Measurements from ENCODE around the gene FRY. TPM values are rescaled to one million over a fixed set of nuclear protein-coding genes. Genes with fewer than 3 reads are reported as not detected.

Gene FRY
- total RNA-seq, 3 donors from 2014 or later = 9.2 to 38.5 (median 10.5) TPM

DNA sequence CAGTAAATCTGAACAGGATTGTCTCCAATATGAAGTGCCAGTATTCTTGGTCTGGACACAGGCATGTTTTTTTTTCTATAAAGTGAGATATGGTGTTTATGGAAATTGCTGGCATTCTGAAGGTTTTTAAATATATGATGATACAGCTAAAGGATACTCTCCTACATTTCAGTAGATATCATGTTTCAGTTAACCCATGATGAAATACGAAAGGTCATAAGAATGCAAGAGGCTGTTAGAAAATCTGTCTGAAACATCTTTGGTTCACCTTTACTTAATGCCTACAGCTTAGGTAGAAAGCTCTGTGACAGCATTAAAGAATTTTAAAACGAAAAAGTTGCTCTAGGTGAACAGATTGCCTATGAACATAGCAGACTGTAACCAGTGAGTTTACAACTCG lies 9.1 kb downstream of the FRY start:
- intact Hi-C loops (cut with DNase I, micrococcal nuclease) = no loop called here
- TF ChIP-seq, protein P1, sequence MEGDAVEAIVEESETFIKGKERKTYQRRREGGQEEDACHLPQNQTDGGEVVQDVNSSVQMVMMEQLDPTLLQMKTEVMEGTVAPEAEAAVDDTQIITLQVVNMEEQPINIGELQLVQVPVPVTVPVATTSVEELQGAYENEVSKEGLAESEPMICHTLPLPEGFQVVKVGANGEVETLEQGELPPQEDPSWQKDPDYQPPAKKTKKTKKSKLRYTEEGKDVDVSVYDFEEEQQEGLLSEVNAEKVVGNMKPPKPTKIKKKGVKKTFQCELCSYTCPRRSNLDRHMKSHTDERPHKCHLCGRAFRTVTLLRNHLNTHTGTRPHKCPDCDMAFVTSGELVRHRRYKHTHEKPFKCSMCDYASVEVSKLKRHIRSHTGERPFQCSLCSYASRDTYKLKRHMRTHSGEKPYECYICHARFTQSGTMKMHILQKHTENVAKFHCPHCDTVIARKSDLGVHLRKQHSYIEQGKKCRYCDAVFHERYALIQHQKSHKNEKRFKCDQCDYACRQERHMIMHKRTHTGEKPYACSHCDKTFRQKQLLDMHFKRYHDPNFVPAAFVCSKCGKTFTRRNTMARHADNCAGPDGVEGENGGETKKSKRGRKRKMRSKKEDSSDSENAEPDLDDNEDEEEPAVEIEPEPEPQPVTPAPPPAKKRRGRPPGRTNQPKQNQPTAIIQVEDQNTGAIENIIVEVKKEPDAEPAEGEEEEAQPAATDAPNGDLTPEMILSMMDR (IDR thresholded peaks at IDR 0.05) = no peak
- no peak overlapping the region for H3K4me3 ChIP-seq

DNA sequence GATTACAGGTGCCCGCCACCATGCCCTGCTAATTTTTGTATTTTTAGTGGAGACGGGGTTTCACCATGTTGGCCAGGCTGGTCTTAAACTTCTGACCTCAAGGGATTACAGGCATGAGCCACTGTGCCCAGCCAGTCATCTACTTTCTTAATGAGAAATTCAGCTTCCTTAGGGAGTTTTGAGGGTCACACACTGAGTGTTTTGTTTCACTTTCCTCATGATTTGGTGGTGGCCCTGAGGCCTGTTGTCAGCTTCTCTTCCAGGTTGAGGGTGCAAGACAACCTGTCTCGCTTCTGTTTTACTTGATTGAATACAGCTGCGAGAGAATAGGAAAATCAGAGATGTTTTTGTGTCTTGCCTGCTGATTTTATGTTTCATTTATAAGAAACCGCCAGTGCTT lies 9.9 kb downstream of the FRY start:
- Histone ChIP-seq H3K36me3 (ENCODE audit: low read depth) (no peaks in the 10 kb centered on the region), H3K4me3 (no peak overlapping the region), H3K4me1 (ENCODE audit: low read depth) (no peaks in the 10 kb centered on the region), H3K9me3 (no peaks in the 10 kb centered on the region)
- DNase-seq = no peak
- TF ChIP-seq, protein P1 (IDR thresholded peaks at IDR 0.05) = no peak
- no peak for ATAC-seq
- intact Hi-C loops (cut with DNase I, micrococcal nuclease) = no loop called here

More for the DNA sequence above, 9.1 kb downstream of the FRY start:
- no peak for DNase-seq
- H3K9me3 ChIP-seq = no peaks in the 10 kb centered on the region
- H3K4me1 ChIP-seq (ENCODE audit: low read depth) = no peaks in the 10 kb centered on the region
- H3K36me3 ChIP-seq (ENCODE audit: low read depth) = no peaks in the 10 kb centered on the region
- ATAC-seq = no peak

DNA sequence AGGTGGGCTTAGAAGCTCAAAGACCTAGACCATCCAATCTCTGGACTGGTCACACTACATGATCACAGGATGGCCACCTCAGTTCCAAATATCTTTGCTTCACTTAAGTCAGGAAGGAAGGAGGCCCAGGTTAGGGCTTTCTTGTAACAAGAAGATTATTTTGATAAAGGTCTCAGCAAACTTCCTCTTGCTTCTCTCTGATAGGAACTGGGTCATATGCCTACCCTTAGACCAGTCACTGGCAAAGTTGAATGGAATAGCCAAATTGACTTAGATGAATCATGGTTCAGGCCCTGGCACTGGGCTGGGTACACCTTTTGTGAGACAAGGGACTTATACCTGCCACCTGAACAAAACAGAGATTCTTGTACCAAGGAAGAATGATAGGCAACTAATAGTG lies 11.0 kb downstream of the FRY start:
- no peak for DNase-seq
- Histone ChIP-seq H3K4me3 (no peak overlapping the region), H3K9me3 (no peaks in the 10 kb centered on the region), H3K36me3 (ENCODE audit: low read depth) (no peaks in the 10 kb centered on the region), H3K4me1 (ENCODE audit: low read depth) (no peaks in the 10 kb centered on the region)
- intact Hi-C loops (cut with DNase I, micrococcal nuclease) = no loop called here
- no peak for ATAC-seq
- TF ChIP-seq, protein P1 (IDR thresholded peaks at IDR 0.05) = no peak

DNA sequence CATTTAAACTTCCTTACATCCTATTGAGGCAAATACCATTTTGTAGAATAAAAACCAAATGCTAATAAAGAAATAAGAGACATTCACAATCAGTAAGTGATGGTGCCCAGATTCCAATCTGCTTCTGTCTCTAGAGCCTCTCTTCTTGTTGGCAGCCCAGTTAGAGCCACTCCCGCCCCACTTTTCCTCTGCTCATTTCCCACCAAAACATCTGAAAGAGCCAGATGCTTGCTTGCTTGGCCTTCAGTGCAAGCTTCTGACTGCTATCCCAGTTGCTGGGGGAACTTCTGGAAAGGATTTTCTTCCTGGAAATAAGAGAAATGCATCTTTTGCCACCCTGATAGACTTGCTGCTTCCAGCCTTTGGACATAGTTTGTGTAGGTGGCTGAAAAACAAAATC lies 12.9 kb downstream of the FRY start:
- DNase-seq = no peak
- H3K4me1 ChIP-seq (ENCODE audit: low read depth) = peaks cover 5% of the 10 kb centered on the region
- intact Hi-C loops (cut with DNase I, micrococcal nuclease) = no loop called here
- no peaks in the 10 kb centered on the region for H3K36me3 ChIP-seq (ENCODE audit: low read depth)
- no peaks in the 10 kb centered on the region for H3K9me3 ChIP-seq
- TF ChIP-seq, protein P1 (IDR thresholded peaks at IDR 0.05) = no peak
- H3K4me3 ChIP-seq = no peak overlapping the region
- no peak for ATAC-seq

DNA sequence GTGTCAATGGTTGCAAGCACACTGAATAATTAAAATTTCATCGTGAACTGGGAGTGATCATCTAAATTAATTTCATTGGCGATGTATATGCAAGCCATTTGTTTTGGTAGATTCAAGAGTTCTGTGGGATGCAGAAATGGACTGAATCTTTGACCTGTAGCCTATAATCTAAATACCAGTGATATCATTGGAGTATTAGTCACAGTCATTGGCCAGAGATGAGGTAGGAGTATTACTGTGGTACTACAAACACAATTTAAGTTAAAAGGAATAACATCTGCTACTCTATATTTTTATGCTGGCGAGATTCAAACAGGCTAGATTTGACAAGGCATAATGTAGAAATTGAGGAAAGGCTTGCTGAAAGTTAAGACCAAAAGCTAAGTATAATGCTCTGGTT lies 14.0 kb downstream of the FRY start:
- H3K9me3 ChIP-seq = no peaks in the 10 kb centered on the region
- ATAC-seq (no peak), DNase-seq (no peak)
- TF ChIP-seq, protein P1 (IDR thresholded peaks at IDR 0.05) = no peak
- no peak overlapping the region for H3K4me3 ChIP-seq
- intact Hi-C loops (cut with DNase I, micrococcal nuclease) = no loop called here
- no peaks in the 10 kb centered on the region for H3K36me3 ChIP-seq (ENCODE audit: low read depth)
- H3K4me1 ChIP-seq (ENCODE audit: low read depth) = peaks cover 5% of the 10 kb centered on the region

Measured in mucosa of descending colon (tissue), 3 donors.